ENCODE results near the gene FAM89A. TPM values are rescaled to one million over a fixed set of nuclear protein-coding genes. Genes with fewer than 3 reads are reported as not detected.

Gene FAM89A
- total RNA-seq, 2 experiments from 2014 or later = 5.6 to 9.7 TPM

DNA sequence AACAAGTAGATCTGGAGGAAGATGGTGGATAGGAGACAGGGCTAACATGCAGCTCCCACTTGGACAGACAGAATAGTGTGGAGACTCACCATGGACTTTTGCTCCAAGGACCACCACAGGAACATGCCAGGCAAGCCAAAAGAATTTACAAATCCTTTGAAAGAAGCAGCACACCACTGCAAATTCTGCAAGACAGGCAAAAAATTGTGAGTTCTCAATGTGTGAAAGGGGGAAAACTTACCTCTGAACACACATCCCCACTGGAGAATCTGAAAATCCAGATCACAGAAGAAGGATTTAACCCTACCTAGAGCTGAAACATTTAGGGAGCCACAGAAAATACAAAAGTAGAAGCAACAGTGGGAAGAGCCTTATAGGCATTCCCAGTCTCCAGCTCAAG lies 38.2 kb downstream of the FAM89A start:
- Histone ChIP-seq H3K27ac (ENCODE audit: low read depth, low read length, poor library complexity, severe bottlenecking) (no peak overlapping the region), H3K9me2 (ENCODE audit: insufficient read depth, low read length) (no peaks in the 10 kb centered on the region), H3K4me3 (ENCODE audit: low read depth, low read length, poor library complexity, severe bottlenecking) (no peak overlapping the region), H4K20me1 (ENCODE audit: insufficient read depth, low read length) (no peaks in the 10 kb centered on the region), H3K79me2 (ENCODE audit: insufficient read depth, low read depth, low read length) (no peaks in the 10 kb centered on the region), H3K9me3 (ENCODE audit: low read length) (no peaks in the 10 kb centered on the region), H2AFZ (ENCODE audit: low read length) (no peak overlapping the region), H3K4me1 (ENCODE audit: insufficient read depth, low read length, poor library complexity, severe bottlenecking) (no peaks in the 10 kb centered on the region), H3K4me2 (ENCODE audit: low read length) (no peak overlapping the region), H3K36me3 (ENCODE audit: insufficient read depth, low read length) (peaks cover 59% of the 10 kb centered on the region)
- BruUV-seq (replicated peaks) = no TSS peak
- TF ChIP-seq, protein P1, sequence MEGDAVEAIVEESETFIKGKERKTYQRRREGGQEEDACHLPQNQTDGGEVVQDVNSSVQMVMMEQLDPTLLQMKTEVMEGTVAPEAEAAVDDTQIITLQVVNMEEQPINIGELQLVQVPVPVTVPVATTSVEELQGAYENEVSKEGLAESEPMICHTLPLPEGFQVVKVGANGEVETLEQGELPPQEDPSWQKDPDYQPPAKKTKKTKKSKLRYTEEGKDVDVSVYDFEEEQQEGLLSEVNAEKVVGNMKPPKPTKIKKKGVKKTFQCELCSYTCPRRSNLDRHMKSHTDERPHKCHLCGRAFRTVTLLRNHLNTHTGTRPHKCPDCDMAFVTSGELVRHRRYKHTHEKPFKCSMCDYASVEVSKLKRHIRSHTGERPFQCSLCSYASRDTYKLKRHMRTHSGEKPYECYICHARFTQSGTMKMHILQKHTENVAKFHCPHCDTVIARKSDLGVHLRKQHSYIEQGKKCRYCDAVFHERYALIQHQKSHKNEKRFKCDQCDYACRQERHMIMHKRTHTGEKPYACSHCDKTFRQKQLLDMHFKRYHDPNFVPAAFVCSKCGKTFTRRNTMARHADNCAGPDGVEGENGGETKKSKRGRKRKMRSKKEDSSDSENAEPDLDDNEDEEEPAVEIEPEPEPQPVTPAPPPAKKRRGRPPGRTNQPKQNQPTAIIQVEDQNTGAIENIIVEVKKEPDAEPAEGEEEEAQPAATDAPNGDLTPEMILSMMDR (conservative IDR thresholded peaks at IDR 0.05; ENCODE audit: low read length) = no peak
- no peak for TF ChIP-seq EZH2phosphoT487 (IDR thresholded peaks at IDR 0.05; ENCODE audit: borderline replicate concordance, low read depth, low read length)
- intact Hi-C loops (cut with micrococcal nuclease; ENCODE audit: unreplicated experiment) = no loop called here
- CTCF ChIA-PET (ENCODE audit: unreplicated experiment) = no interaction called here
- DNase-seq (ENCODE audit: low spot score) = no peak
- POLR2A ChIA-PET = interaction anchor here (0.7 kb wide), 1 partner anchor 29 kb away, joined by 4 read pairs; no protein-coding TSS in a partner anchor

DNA sequence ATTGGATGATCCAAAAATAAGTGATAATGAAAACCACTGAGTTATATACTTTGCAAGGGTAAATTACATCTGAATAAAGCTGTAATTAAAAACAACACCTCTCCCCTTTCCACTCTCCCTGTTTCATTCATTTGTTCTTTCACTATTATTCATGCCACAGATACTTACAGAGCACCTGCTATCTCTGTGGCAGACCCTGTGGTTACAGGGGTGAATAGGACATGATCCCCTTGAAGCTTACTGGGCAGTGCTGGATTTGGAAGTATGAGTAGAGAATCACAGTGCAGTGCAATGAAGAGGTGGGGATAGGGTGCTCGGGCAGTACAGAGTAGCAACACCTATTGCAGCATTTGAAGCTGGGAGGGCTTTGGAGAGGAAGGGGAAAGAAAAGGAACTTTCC lies 39.4 kb downstream of the FAM89A start:
- ChIA-PET POLR2A (no interaction called here), CTCF (ENCODE audit: unreplicated experiment) (no interaction called here)
- Histone ChIP-seq H3K79me2 (ENCODE audit: insufficient read depth, low read depth, low read length) (no peaks in the 10 kb centered on the region), H3K4me3 (ENCODE audit: low read depth, low read length, poor library complexity, severe bottlenecking) (no peak overlapping the region), H3K36me3 (ENCODE audit: insufficient read depth, low read length) (peaks cover 70% of the 10 kb centered on the region), H3K4me2 (ENCODE audit: low read length) (no peak overlapping the region), H3K9me3 (ENCODE audit: low read length) (no peaks in the 10 kb centered on the region), H3K27ac (ENCODE audit: low read depth, low read length, poor library complexity, severe bottlenecking) (no peak overlapping the region), H3K4me1 (ENCODE audit: insufficient read depth, low read length, poor library complexity, severe bottlenecking) (no peaks in the 10 kb centered on the region), H4K20me1 (ENCODE audit: insufficient read depth, low read length) (no peaks in the 10 kb centered on the region), H2AFZ (ENCODE audit: low read length) (no peak overlapping the region), H3K9me2 (ENCODE audit: insufficient read depth, low read length) (no peaks in the 10 kb centered on the region)
- BruUV-seq (replicated peaks) = no TSS peak
- intact Hi-C loops (cut with micrococcal nuclease; ENCODE audit: unreplicated experiment) = no loop called here
- TF ChIP-seq, protein P1 (conservative IDR thresholded peaks at IDR 0.05; ENCODE audit: low read length) = no peak
- TF ChIP-seq EZH2phosphoT487 (IDR thresholded peaks at IDR 0.05; ENCODE audit: borderline replicate concordance, low read depth, low read length) = no peak
- DNase-seq (ENCODE audit: low spot score) = no peak

DNA sequence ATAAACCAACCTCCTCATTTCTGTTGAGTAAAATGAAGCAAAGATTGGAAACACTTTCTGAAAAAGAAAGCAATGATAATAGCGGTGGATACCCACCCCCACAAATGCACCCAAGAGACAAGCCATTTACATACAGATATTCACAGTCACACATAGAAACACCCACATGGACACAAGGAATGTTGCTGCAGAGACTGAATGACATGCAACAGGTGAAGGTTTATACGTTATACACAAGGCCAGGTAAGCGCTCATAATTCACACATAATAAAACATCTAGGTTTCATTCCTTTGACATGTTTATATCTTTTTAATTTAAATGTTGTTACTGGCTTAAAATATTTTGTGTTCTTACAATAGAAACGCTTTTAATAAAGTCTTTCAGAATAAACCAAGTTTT lies 39.9 kb downstream of the FAM89A start:
- ChIA-PET POLR2A (interaction anchor here (0.7 kb wide), 1 partner anchor 532 kb away, joined by 3 read pairs; no protein-coding TSS in a partner anchor), CTCF (ENCODE audit: unreplicated experiment) (no interaction called here)
- Histone ChIP-seq H3K4me3 (ENCODE audit: low read depth, low read length, poor library complexity, severe bottlenecking) (no peak overlapping the region), H2AFZ (ENCODE audit: low read length) (no peak overlapping the region), H3K36me3 (ENCODE audit: insufficient read depth, low read length) (peaks cover 71% of the 10 kb centered on the region), H3K9me2 (ENCODE audit: insufficient read depth, low read length) (no peaks in the 10 kb centered on the region), H3K4me2 (ENCODE audit: low read length) (no peak overlapping the region), H3K79me2 (ENCODE audit: insufficient read depth, low read depth, low read length) (no peaks in the 10 kb centered on the region), H3K27ac (ENCODE audit: low read depth, low read length, poor library complexity, severe bottlenecking) (no peak overlapping the region), H3K4me1 (ENCODE audit: insufficient read depth, low read length, poor library complexity, severe bottlenecking) (no peaks in the 10 kb centered on the region), H4K20me1 (ENCODE audit: insufficient read depth, low read length) (no peaks in the 10 kb centered on the region), H3K9me3 (ENCODE audit: low read length) (no peaks in the 10 kb centered on the region)
- no peak for TF ChIP-seq EZH2phosphoT487 (IDR thresholded peaks at IDR 0.05; ENCODE audit: borderline replicate concordance, low read depth, low read length)
- TF ChIP-seq, protein P1 (conservative IDR thresholded peaks at IDR 0.05; ENCODE audit: low read length) = no peak
- BruUV-seq (replicated peaks) = no TSS peak
- intact Hi-C loops (cut with micrococcal nuclease; ENCODE audit: unreplicated experiment) = no loop called here
- no peak for DNase-seq (ENCODE audit: low spot score)
